ENCODE data around the gene SUSD6.

DNA sequence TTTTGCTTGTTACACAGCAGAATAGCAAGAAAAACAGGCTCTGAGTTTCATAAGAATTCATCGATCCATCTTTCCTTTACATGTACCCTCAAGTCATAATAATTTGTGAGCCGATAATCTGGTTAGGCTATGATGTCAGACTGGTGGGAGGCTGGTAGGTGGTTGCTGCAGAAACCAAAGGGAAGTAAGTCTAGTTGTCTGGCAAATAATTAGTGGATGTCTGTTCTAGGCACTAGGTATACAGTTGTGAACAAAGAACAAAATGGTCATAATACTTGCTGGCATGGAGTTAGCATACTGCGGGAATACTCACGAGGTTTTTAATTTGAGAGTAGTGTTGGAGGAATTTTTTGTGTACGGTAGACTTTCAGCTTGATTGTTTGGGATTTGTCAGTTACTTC, 8.8 kb downstream of the SUSD6 start:
- TF ChIP-seq, protein P1, sequence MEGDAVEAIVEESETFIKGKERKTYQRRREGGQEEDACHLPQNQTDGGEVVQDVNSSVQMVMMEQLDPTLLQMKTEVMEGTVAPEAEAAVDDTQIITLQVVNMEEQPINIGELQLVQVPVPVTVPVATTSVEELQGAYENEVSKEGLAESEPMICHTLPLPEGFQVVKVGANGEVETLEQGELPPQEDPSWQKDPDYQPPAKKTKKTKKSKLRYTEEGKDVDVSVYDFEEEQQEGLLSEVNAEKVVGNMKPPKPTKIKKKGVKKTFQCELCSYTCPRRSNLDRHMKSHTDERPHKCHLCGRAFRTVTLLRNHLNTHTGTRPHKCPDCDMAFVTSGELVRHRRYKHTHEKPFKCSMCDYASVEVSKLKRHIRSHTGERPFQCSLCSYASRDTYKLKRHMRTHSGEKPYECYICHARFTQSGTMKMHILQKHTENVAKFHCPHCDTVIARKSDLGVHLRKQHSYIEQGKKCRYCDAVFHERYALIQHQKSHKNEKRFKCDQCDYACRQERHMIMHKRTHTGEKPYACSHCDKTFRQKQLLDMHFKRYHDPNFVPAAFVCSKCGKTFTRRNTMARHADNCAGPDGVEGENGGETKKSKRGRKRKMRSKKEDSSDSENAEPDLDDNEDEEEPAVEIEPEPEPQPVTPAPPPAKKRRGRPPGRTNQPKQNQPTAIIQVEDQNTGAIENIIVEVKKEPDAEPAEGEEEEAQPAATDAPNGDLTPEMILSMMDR (IDR thresholded peaks at IDR 0.05; ENCODE audit: poor library complexity): no peak
- TF ChIP-seq EZH2phosphoT487 (IDR thresholded peaks at IDR 0.05; ENCODE audit: low read depth, severe bottlenecking, unreplicated experiment) (no peak), EZH2 (IDR thresholded peaks at IDR 0.05; ENCODE audit: borderline replicate concordance) (no peak)
